ENCODE results near the gene CUX1.

CUX1 gene

DNA sequence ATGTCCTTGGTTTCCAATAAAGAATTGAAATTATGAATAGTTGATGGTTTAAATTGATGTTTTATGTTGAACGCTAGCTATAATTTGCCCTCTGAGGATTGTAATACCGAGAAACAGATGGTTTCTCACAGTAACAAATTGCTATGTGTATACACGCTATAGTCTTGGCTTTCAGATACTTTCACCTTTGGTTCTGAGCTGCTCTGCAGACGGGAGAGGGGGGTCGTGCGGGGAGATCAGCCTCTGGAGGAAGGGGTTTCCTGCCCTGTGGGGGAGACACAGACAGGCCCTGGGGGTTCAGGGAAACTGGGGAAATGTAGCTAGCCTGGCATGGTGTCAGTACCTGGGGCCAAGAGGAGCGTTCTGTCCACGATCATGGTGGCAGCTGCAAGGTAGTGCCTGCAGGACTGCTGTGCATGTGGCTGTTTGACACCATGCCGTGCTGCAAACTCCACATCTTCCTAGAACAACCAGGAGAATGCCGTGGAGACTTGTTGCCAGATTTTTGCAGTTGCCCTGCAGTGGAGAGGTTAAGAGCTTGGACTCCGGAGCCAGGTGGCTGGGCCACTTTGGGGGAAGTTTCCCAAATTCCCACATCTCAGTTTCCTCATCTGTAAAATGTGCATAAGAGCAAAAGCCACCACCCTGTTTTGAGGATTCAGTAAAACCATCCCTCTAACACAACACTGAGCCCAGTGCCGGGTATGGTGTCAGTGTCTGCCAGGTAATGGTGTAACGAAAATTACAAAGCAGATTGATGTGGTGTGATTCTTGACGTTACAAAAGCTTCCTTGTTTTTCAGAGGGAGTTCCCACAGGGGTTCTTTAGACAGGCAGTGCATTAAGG is 167.9 kb downstream of the CUX1 start:
- no peak for DNase-seq (ENCODE audit: low spot score)

- no peak for DNase-seq (ENCODE audit: low spot score)
Measured at GRCh38 chr7:101985903-101986734, 168.7 kb downstream of the CUX1 start.

GRCh38 chr7:101987494-101987893 is 170.1 kb downstream of the CUX1 start:
- no peak for DNase-seq (ENCODE audit: low spot score)

DNA sequence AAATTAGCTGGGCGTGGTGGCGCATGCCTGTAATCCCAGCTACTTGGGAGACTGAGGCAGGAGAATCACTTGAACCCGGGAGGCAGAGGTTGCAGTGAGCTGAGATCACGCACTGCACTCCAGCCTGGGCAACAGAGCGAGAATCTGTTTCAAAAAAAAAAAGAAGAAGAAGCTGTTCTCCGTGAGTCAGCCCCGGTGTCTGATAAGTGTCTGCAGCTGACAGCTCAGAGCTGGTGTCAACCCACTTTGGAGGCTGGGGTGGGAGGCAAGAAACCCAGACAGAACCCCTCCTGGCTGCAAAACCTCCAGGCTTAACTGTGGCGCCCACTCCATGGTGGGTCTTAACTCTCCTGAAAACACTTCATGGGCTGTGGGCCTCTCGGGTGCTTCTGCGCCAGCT is 170.6 kb downstream of the CUX1 start:
- DNase-seq (ENCODE audit: low spot score), result peak; percentile 83

GRCh38 chr7:101988513-101988912 is 171.1 kb downstream of the CUX1 start:
- no peak for DNase-seq (ENCODE audit: low spot score)

GRCh38 chr7:101989101-101989500 is 171.7 kb downstream of the CUX1 start:
- no peak for DNase-seq (ENCODE audit: low spot score)

- DNase-seq (ENCODE audit: low spot score), result peak; percentile 98
Measured at GRCh38 chr7:101990811-101991418, 173.5 kb downstream of the CUX1 start.

DNA sequence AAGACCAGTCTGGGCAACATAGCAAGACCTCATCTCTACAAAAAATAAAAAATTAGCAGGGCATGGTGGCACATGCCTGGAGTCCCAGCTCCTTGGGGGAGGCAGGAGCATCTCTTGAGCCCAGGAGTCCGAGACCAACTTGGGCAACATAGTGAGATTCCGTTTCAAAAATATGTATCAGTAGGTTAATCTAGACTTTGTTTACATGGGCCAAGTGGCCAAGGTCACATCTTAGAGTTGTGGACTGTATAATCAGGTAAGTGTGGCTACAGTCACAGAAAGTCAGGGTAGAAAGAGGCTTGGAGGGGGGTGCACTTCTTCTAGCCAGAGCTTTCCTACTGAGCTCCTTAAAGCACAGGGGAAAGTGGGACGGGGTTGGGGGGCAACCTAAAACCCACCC is 174.4 kb downstream of the CUX1 start:
- DNase-seq (ENCODE audit: low spot score), result peak; percentile 30

GRCh38 chr7:101993311-101993710 is 175.9 kb downstream of the CUX1 start:
- DNase-seq (ENCODE audit: low spot score), result no peak

- DNase-seq (ENCODE audit: low spot score), result peak; percentile 78
Measured at GRCh38 chr7:101995121-101995520, 177.7 kb downstream of the CUX1 start.

GRCh38 chr7:101996131-101996691 is 178.8 kb downstream of the CUX1 start:
- DNase-seq (ENCODE audit: low spot score), result peak; percentile 42

DNA sequence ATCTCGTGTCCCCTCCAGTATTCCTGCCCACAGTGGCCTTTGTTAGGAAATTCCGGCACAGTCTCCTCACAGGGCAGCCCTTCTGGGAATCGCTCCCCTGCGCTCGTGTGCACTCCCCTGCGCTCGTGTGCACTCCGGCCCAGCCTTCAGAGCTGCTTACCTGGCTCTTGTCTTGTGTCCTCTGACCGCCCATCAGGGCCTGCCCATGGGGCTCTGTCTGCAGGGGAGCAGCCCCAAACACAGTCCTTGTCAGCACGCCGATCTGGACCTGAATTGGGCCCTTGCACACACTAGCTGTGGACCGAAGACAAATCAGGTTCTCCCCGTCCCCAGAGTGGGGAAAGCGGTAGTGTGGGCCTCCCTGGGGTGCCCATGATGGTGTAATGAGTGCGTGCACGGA is 179.4 kb downstream of the CUX1 start:
- no peak for DNase-seq (ENCODE audit: low spot score)

DNA sequence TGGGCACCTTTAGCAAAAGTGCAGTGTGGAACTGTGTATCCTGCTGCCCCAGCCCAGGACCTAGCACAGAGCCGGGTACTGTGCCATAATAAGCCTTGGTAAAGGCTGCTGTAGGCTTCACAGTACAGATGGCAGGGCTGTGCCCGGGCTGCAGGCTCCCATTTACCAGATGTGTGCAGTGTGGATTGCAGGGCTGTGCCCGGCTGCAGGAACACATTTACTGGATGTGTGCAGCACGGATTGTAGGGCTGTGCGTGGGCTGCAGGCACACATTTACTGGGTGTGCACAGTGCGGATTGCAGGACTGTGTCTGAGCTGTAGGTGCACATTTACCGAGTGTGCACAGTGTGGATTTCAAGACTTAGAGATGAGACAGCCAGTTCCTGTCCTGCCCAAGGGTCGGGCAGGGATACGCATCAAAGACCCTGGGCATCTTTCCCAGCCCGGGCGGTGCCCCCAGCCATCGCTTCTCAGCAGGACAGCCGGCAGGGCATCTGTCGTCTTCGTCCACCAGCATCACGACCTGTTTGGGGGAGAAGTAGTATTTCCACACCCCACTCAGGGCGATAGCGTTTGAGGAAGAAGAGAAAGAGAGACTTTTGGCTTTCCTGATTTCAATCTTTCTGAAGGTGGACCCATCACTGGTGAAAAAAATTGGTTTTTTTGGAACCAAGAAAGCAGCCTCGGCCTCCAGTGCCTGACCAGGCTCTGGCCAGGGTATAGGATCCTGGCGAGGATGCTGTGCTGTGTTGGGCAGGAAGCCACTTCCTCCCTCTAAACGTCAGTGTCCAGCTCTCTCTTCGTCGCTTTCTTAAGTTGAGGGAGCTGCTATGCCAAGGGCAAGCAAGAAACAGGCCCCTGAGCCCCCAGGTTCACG is 180.8 kb downstream of the CUX1 start:
- no peak for DNase-seq (ENCODE audit: low spot score)

GRCh38 chr7:101998906-101999240 is 181.4 kb downstream of the CUX1 start:
- no peak for DNase-seq (ENCODE audit: low spot score)

DNA sequence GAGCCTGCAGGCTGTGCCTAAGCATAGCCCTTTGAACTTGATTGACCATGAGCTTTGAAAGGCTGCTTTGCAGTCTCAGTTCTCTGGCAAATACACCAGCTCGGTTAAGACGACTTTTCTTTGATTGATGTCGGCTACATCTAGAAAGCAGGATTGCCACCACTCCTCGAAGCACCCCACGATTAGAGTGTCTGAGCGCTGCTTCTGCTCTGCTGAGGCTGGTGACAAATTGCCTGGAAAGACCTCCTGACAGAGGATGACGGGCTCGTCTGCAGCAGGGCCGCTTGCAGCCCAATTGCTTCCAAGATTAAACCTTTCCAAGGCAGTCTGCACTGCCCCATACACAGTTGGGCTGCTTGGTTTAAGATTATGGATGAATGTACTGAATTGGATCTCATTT is 182.0 kb downstream of the CUX1 start:
- no peak for DNase-seq (ENCODE audit: low spot score)

- DNase-seq (ENCODE audit: low spot score), result no peak
Measured at GRCh38 chr7:102000123-102000522, 182.7 kb downstream of the CUX1 start.

- no peak for DNase-seq (ENCODE audit: low spot score)
Measured at GRCh38 chr7:102004229-102004628, 186.8 kb downstream of the CUX1 start.

DNA sequence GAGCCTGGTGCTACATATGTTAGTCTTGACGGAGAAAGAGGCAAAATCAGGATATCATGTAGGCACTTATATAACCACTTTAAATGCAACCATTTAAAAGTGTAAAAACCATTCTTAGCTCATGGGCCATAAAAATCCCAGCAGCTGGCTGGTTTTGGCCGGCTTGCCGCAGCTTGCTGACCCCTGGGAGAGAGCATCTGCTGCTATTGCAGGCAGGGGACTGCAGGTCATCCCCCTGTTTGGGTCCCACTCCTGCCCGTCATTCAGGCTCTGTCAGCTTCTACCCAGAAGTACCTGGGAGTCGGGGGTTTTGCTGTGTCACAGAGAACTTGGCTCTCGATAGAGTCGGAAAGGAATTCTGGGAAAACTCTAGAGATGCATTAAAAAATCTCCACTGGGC is 187.4 kb downstream of the CUX1 start:
- DNase-seq (ENCODE audit: low spot score), result no peak

- no peak for DNase-seq (ENCODE audit: low spot score)
Measured at GRCh38 chr7:102005933-102006480, 188.6 kb downstream of the CUX1 start.

- DNase-seq (ENCODE audit: low spot score), result no peak
Measured at GRCh38 chr7:102006695-102007094, 189.3 kb downstream of the CUX1 start.

DNA sequence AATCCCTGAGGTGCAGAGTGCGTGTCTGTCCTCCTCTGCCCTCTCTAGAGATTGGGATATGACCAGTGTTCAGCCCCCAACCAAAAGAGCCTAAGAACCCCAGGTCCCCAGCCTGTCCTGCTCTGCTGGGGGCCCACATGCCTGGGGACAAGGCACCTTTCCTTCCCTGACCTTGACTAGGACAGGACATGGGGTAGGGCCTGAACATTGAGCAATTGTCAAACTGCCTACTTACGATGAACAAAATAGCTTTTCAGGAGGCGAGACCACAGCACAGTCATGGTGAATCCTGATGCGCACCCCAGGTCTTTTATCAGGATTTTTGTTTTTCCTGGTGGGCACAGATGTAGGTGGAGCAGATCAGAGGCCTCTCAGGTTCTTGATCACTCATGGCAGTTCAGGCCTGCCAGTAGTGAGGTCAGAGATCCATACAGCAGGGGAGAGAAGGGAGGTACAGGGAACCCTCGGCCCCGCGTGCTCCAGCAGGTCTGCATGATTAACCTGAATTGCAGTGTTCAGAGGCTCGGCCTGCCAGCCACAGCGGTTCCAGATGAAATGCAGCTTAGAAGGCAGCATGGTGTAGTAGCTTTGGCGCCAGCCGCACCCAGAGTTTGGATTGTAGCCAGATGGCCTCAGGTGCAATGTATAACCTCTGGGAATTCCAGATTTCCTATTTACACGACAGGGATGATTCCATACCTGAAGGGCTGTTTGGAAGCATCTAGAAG is 191.3 kb downstream of the CUX1 start:
- DNase-seq (ENCODE audit: low spot score), result no peak

Measured in NAMALWA (cell line).